ENCODE results near the gene PHF20.

Gene PHF20

GRCh38 chr20:35731862-35732643, 39.8 kb upstream of the PHF20 start:
- Histone ChIP-seq H3K4me1 (ENCODE audit: control insufficient read depth, insufficient read depth, low read length) (peaks cover 59% of the 10 kb centered on the region), H3K4me3 (ENCODE audit: low read length) (no peak overlapping the region), H3K9ac (ENCODE audit: low read length) (peak overlapping the region; percentile 63), H3K9me3 (ENCODE audit: control insufficient read depth, low read length) (no peaks in the 10 kb centered on the region), H3K27me3 (replicated peaks; ENCODE audit: control insufficient read depth, insufficient read depth, low read length) (no peaks in the 10 kb centered on the region), H3K36me3 (ENCODE audit: control insufficient read depth, insufficient read depth, low read length, severe bottlenecking) (peaks cover 98% of the 10 kb centered on the region)
- DNase-seq (ENCODE audit: low read depth) = no peak

GRCh38 chr20:35732644-35732982, 39.2 kb upstream of the PHF20 start:
- peaks cover 99% of the 10 kb centered on the region for H3K36me3 ChIP-seq (ENCODE audit: control insufficient read depth, insufficient read depth, low read length, severe bottlenecking)
- H3K27me3 ChIP-seq (replicated peaks; ENCODE audit: control insufficient read depth, insufficient read depth, low read length) = no peaks in the 10 kb centered on the region
- no peak for DNase-seq (ENCODE audit: low read depth)
- H3K4me3 ChIP-seq (ENCODE audit: low read length) = no peak overlapping the region
- no peaks in the 10 kb centered on the region for H3K9me3 ChIP-seq (ENCODE audit: control insufficient read depth, low read length)
- no peak overlapping the region for H3K9ac ChIP-seq (ENCODE audit: low read length)
- peaks cover 59% of the 10 kb centered on the region for H3K4me1 ChIP-seq (ENCODE audit: control insufficient read depth, insufficient read depth, low read length)

GRCh38 chr20:35734374-35734773, 37.4 kb upstream of the PHF20 start:
- H3K9me3 ChIP-seq (ENCODE audit: control insufficient read depth, low read length) = no peaks in the 10 kb centered on the region
- no peaks in the 10 kb centered on the region for H3K27me3 ChIP-seq (replicated peaks; ENCODE audit: control insufficient read depth, insufficient read depth, low read length)
- peaks cover 98% of the 10 kb centered on the region for H3K36me3 ChIP-seq (ENCODE audit: control insufficient read depth, insufficient read depth, low read length, severe bottlenecking)
- peak overlapping the region; percentile 10 for H3K9ac ChIP-seq (ENCODE audit: low read length)
- H3K4me1 ChIP-seq (ENCODE audit: control insufficient read depth, insufficient read depth, low read length) = peaks cover 70% of the 10 kb centered on the region
- no peak for DNase-seq (ENCODE audit: low read depth)
- H3K4me3 ChIP-seq (ENCODE audit: low read length) = no peak overlapping the region

GRCh38 chr20:35734777-35735649, 36.8 kb upstream of the PHF20 start:
- H3K9ac ChIP-seq (ENCODE audit: low read length) = peak overlapping the region; percentile 39
- H3K4me1 ChIP-seq (ENCODE audit: control insufficient read depth, insufficient read depth, low read length) = peaks cover 69% of the 10 kb centered on the region
- H3K4me3 ChIP-seq (ENCODE audit: low read length) = no peak overlapping the region
- no peak for DNase-seq (ENCODE audit: low read depth)
- H3K9me3 ChIP-seq (ENCODE audit: control insufficient read depth, low read length) = no peaks in the 10 kb centered on the region
- H3K27me3 ChIP-seq (replicated peaks; ENCODE audit: control insufficient read depth, insufficient read depth, low read length) = no peaks in the 10 kb centered on the region
- peaks cover 98% of the 10 kb centered on the region for H3K36me3 ChIP-seq (ENCODE audit: control insufficient read depth, insufficient read depth, low read length, severe bottlenecking)

GRCh38 chr20:35735826-35736470, 35.9 kb upstream of the PHF20 start:
- H3K36me3 ChIP-seq (ENCODE audit: control insufficient read depth, insufficient read depth, low read length, severe bottlenecking) = peaks cover 97% of the 10 kb centered on the region
- H3K9ac ChIP-seq (ENCODE audit: low read length) = peak overlapping the region; percentile 39
- peak overlapping the region; percentile 45 for H3K4me3 ChIP-seq (ENCODE audit: low read length)
- H3K9me3 ChIP-seq (ENCODE audit: control insufficient read depth, low read length) = no peaks in the 10 kb centered on the region
- DNase-seq (ENCODE audit: low read depth) = peak; percentile 56
- H3K4me1 ChIP-seq (ENCODE audit: control insufficient read depth, insufficient read depth, low read length) = peaks cover 60% of the 10 kb centered on the region
- H3K27me3 ChIP-seq (replicated peaks; ENCODE audit: control insufficient read depth, insufficient read depth, low read length) = no peaks in the 10 kb centered on the region

GRCh38 chr20:35737865-35738333, 33.9 kb upstream of the PHF20 start:
- no peak for DNase-seq (ENCODE audit: low read depth)
- H3K9ac ChIP-seq (ENCODE audit: low read length) = peak overlapping the region; percentile 100
- H3K4me3 ChIP-seq (ENCODE audit: low read length) = peak overlapping the region; percentile 93
- peaks cover 77% of the 10 kb centered on the region for H3K36me3 ChIP-seq (ENCODE audit: control insufficient read depth, insufficient read depth, low read length, severe bottlenecking)
- no peaks in the 10 kb centered on the region for H3K27me3 ChIP-seq (replicated peaks; ENCODE audit: control insufficient read depth, insufficient read depth, low read length)
- no peaks in the 10 kb centered on the region for H3K9me3 ChIP-seq (ENCODE audit: control insufficient read depth, low read length)
- peaks cover 48% of the 10 kb centered on the region for H3K4me1 ChIP-seq (ENCODE audit: control insufficient read depth, insufficient read depth, low read length)

GRCh38 chr20:35738410-35739179, 33.2 kb upstream of the PHF20 start:
- Histone ChIP-seq H3K4me1 (ENCODE audit: control insufficient read depth, insufficient read depth, low read length) (peaks cover 54% of the 10 kb centered on the region), H3K36me3 (ENCODE audit: control insufficient read depth, insufficient read depth, low read length, severe bottlenecking) (peaks cover 70% of the 10 kb centered on the region), H3K9ac (ENCODE audit: low read length) (peak overlapping the region; percentile 100), H3K4me3 (ENCODE audit: low read length) (peak overlapping the region; percentile 93), H3K9me3 (ENCODE audit: control insufficient read depth, low read length) (no peaks in the 10 kb centered on the region), H3K27me3 (replicated peaks; ENCODE audit: control insufficient read depth, insufficient read depth, low read length) (no peaks in the 10 kb centered on the region)
- no peak for DNase-seq (ENCODE audit: low read depth)

GRCh38 chr20:35739294-35740163, 32.3 kb upstream of the PHF20 start:
- peak overlapping the region; percentile 93 for H3K4me3 ChIP-seq (ENCODE audit: low read length)
- H3K9ac ChIP-seq (ENCODE audit: low read length) = peak overlapping the region; percentile 100
- peak; percentile 71 for DNase-seq (ENCODE audit: low read depth)
- H3K27me3 ChIP-seq (replicated peaks; ENCODE audit: control insufficient read depth, insufficient read depth, low read length) = no peaks in the 10 kb centered on the region
- H3K9me3 ChIP-seq (ENCODE audit: control insufficient read depth, low read length) = no peaks in the 10 kb centered on the region
- H3K36me3 ChIP-seq (ENCODE audit: control insufficient read depth, insufficient read depth, low read length, severe bottlenecking) = peaks cover 61% of the 10 kb centered on the region
- peaks cover 49% of the 10 kb centered on the region for H3K4me1 ChIP-seq (ENCODE audit: control insufficient read depth, insufficient read depth, low read length)

- Histone ChIP-seq H3K4me1 (ENCODE audit: control insufficient read depth, insufficient read depth, low read length) (peaks cover 34% of the 10 kb centered on the region), H3K36me3 (ENCODE audit: control insufficient read depth, insufficient read depth, low read length, severe bottlenecking) (peaks cover 36% of the 10 kb centered on the region), H3K27me3 (replicated peaks; ENCODE audit: control insufficient read depth, insufficient read depth, low read length) (no peaks in the 10 kb centered on the region), H3K4me3 (ENCODE audit: low read length) (peak within 1 kb of the TSS; percentile 95), H3K9ac (ENCODE audit: low read length) (peak within 1 kb of the TSS; percentile 100), H3K9me3 (ENCODE audit: control insufficient read depth, low read length) (no peaks in the 10 kb centered on the region)
- DNase-seq (ENCODE audit: low read depth) = peak; percentile 100
These were observed 29.7 kb upstream of the PHF20 start, which contains the start of gene RBM39 for GRCh38 chr20:35741892-35742740. TSS of gene RBM39 (minus strand) at chr20:35742260. CDS start at chr20:35740874, 1,386 bp downstream.
